GM23248 (cell line): ENCODE data around the gene CDR2. TPM values are rescaled to one million over a fixed set of nuclear protein-coding genes. Genes with fewer than 3 reads are reported as not detected.

Experiments used
- DNase-seq: peaks from one replicate; pipeline ENCODE4 v3.0.0-alpha.2; 2015
- H2AFZ ChIP-seq: fragments of 200-600 bp; sonication (generic); 2 replicates; pipeline ENCODE4 v1.6.1; 2016; ENCODE audit warnings: antibody characterized with exemption
- H3F3A ChIP-seq: fragments of 200-600 bp; sonication (generic); 2 replicates; pipeline ENCODE4 v1.6.1; 2016; ENCODE audit warnings: mild to moderate bottlenecking, antibody characterized with exemption, mixed run types; ENCODE audit not compliant: insufficient read depth
- H3K27ac ChIP-seq: fragments of 200-600 bp; sonication (generic); 2 replicates; pipeline ENCODE4 v1.5.1; 2016; ENCODE audit warnings: mild to moderate bottlenecking
- H3K27me3 ChIP-seq: fragments of 200-600 bp; sonication (generic); replicated peaks from 2 replicates; pipeline ENCODE4 v1.6.1; 2016; ENCODE audit warnings: mild to moderate bottlenecking; ENCODE audit not compliant: insufficient read depth
- H3K36me3 ChIP-seq: fragments of 200-600 bp; sonication (generic); 2 replicates; pipeline ENCODE4 v1.6.1; 2016; ENCODE audit warnings: low read depth, mild to moderate bottlenecking
- H3K4me1 ChIP-seq: fragments of 200-600 bp; sonication (generic); 2 replicates; pipeline ENCODE4 v1.6.1; 2016; ENCODE audit warnings: mild to moderate bottlenecking; ENCODE audit not compliant: insufficient read depth
- H3K4me2 ChIP-seq: fragments of 200-600 bp; sonication (generic); one replicate; pipeline ENCODE4 v1.6.1; 2016; ENCODE audit warnings: mild to moderate bottlenecking; ENCODE audit not compliant: unreplicated experiment
- H3K4me3 ChIP-seq: fragments of 200-600 bp; sonication (generic); 2 replicates; pipeline ENCODE4 v1.5.1; 2016; ENCODE audit warnings: mild to moderate bottlenecking
- H3K79me2 ChIP-seq: fragments of 200-600 bp; sonication (generic); 2 replicates; pipeline ENCODE4 v1.6.1; 2016; ENCODE audit warnings: mild to moderate bottlenecking; ENCODE audit not compliant: insufficient read depth
- H3K9ac ChIP-seq: fragments of 200-600 bp; sonication (generic); 2 replicates; pipeline ENCODE4 v1.6.1; 2016; ENCODE audit warnings: mild to moderate bottlenecking
- H3K9me2 ChIP-seq: fragments of 200-600 bp; sonication (generic); 2 replicates; pipeline ENCODE4 v1.6.1; 2016; ENCODE audit warnings: mixed run types, mild to moderate bottlenecking, moderate library complexity; ENCODE audit not compliant: insufficient read depth
- H3K9me3 ChIP-seq: fragments of 200-600 bp; sonication (generic); one replicate; pipeline ENCODE4 v1.6.1; 2017; ENCODE audit warnings: low read depth
- H4K20me1 ChIP-seq: fragments of 200-600 bp; sonication (generic); 2 replicates; pipeline ENCODE4 v1.6.0; 2016; ENCODE audit not compliant: insufficient read depth
- EZH2 ChIP-seq: fragments of 200-600 bp; sonication (generic); IDR thresholded peaks from 2 replicates; pipeline ENCODE4 v1.6.1; 2018; ENCODE audit warnings: antibody characterized with exemption, mild to moderate bottlenecking; ENCODE audit not compliant: insufficient read depth, poor library complexity, severe bottlenecking
- EZH2phosphoT487 ChIP-seq: fragments of 200-600 bp; sonication (generic); IDR thresholded peaks from 2 replicates; pipeline ENCODE4 v1.6.1; 2018; ENCODE audit warnings: antibody characterized with exemption, moderate library complexity, mild to moderate bottlenecking, low read depth; ENCODE audit not compliant: insufficient read depth
- WGBS, 2 experiments: methylation state at CpG; one replicate each; pipeline ENCODE4 v1.1.6; 2015 to 2017; ENCODE audit warnings: low lambda C conversion rate in 2 of 2, low coverage in 1 of 2; ENCODE audit errors: missing lambda C conversion rate in 2 of 2; 5-methylcytosine and 5-hydroxymethylcytosine counted together
- in situ Hi-C: fragments of 300-500 bp; cut with MboI; formaldehyde crosslinking; loops from 2 replicates; pipeline ENCODE4 v1.15.0; 2020
- polyA plus RNA-seq: library from polyadenylated mRNA; unstranded; fragments of >200 nt; fragmentation: Nextera tagmentation; extraction: Ambion mirVana; gene quantifications from 2 replicates; pipeline ENCODE4 v1.2.1, GENCODE V29; 2016
- total RNA-seq: library from RNA; depleted of rRNA; stranded (reverse); fragments of >200 nt; shearing (Covaris generic); gene quantifications from 2 replicates; pipeline ENCODE4 v1.2.3, GENCODE V29; 2014

CDR2 gene
- total and polyA plus RNA-seq, 2 experiments from 2014 or later, result 25.1 to 45.6 TPM

GRCh38 chr16:22358000-22358399, 16.4 kb downstream of the CDR2 start:
- Histone ChIP-seq H3K9me2 (no peaks in the 10 kb centered on the region), H3K27ac (0 out of 2 replicates have a peak overlapping the region, but pooled peaks have one; percentile 2), H4K20me1 (0 out of 2 replicates have a peak, but pooled peaks cover 5% of the 10 kb centered on the region), H3K9ac (no peak overlapping the region), H3K9me3 (no peaks in the 10 kb centered on the region), H3K4me1 (peaks cover 36% of the 10 kb centered on the region), H3K4me2 (no peak overlapping the region), H3K79me2 (peaks cover 91% of the 10 kb centered on the region), H2AFZ (no peak overlapping the region), H3K36me3 (peaks cover 33% of the 10 kb centered on the region), H3K27me3 (no peaks in the 10 kb centered on the region), H3K4me3 (no peak overlapping the region), H3F3A (peaks cover 39% of the 10 kb centered on the region)
- in situ Hi-C loops, result no loop called here
- no peak for DNase-seq
- TF ChIP-seq EZH2phosphoT487 (no peak), EZH2 (no peak)
- 100% methylated on average over 1 of the region's 1 CpG for WGBS, 2 experiments

GRCh38 chr16:22357635-22357971, 16.8 kb downstream of the CDR2 start:
- Histone ChIP-seq H3K27ac (no peak overlapping the region), H3K36me3 (peaks cover 29% of the 10 kb centered on the region), H2AFZ (no peak overlapping the region), H3K79me2 (peaks cover 90% of the 10 kb centered on the region), H3K9ac (no peak overlapping the region), H3F3A (peaks cover 43% of the 10 kb centered on the region), H3K27me3 (no peaks in the 10 kb centered on the region), H3K9me2 (no peaks in the 10 kb centered on the region), H4K20me1 (0 out of 2 replicates have a peak, but pooled peaks cover 5% of the 10 kb centered on the region), H3K4me2 (no peak overlapping the region), H3K4me1 (peaks cover 40% of the 10 kb centered on the region), H3K4me3 (no peak overlapping the region), H3K9me3 (no peaks in the 10 kb centered on the region)
- no peak for DNase-seq
- 100% methylated on average over 1 of the region's 1 CpG for WGBS, 2 experiments
- in situ Hi-C loops, result no loop called here
- TF ChIP-seq EZH2phosphoT487 (no peak), EZH2 (no peak)

- peaks cover 24% of the 10 kb centered on the region for H3K36me3 ChIP-seq
- H3K9me3 ChIP-seq, result no peaks in the 10 kb centered on the region
- H3K4me1 ChIP-seq, result peaks cover 46% of the 10 kb centered on the region
- WGBS, 2 experiments, result 98 to 99% methylated on average over 7 of the region's 7 CpGs
- H3K9ac ChIP-seq, result no peak overlapping the region
- no peak overlapping the region for H2AFZ ChIP-seq
- in situ Hi-C loops, result no loop called here
- H3K4me2 ChIP-seq, result no peak overlapping the region
- H3F3A ChIP-seq, result peaks cover 48% of the 10 kb centered on the region
- no peaks in the 10 kb centered on the region for H3K9me2 ChIP-seq
- H4K20me1 ChIP-seq, result 0 out of 2 replicates have a peak, but pooled peaks cover 5% of the 10 kb centered on the region
- H3K79me2 ChIP-seq, result peaks cover 90% of the 10 kb centered on the region
- no peak for DNase-seq
- no peak overlapping the region for H3K27ac ChIP-seq
- TF ChIP-seq EZH2phosphoT487 (no peak), EZH2 (no peak)
- no peak overlapping the region for H3K4me3 ChIP-seq
- H3K27me3 ChIP-seq, result no peaks in the 10 kb centered on the region
These were observed 17.3 kb downstream of the CDR2 start for GRCh38 chr16:22356930-22357634.

GRCh38 chr16:22355487-22355908, 18.9 kb downstream of the CDR2 start:
- no peak for TF ChIP-seq EZH2
- TF ChIP-seq EZH2phosphoT487, result no peak
- DNase-seq, result peak; percentile 20
- no peak overlapping the region for H3K9ac ChIP-seq
- H3K4me2 ChIP-seq, result no peak overlapping the region
- peaks cover 64% of the 10 kb centered on the region for H3F3A ChIP-seq
- in situ Hi-C loops, result no loop called here
- 0 out of 2 replicates have a peak, but pooled peaks cover 4% of the 10 kb centered on the region for H4K20me1 ChIP-seq
- no peaks in the 10 kb centered on the region for H3K27me3 ChIP-seq
- H2AFZ ChIP-seq, result no peak overlapping the region
- peaks cover 52% of the 10 kb centered on the region for H3K4me1 ChIP-seq
- H3K27ac ChIP-seq, result no peak overlapping the region
- no peaks in the 10 kb centered on the region for H3K9me2 ChIP-seq
- H3K79me2 ChIP-seq, result peaks cover 90% of the 10 kb centered on the region
- no peaks in the 10 kb centered on the region for H3K9me3 ChIP-seq
- no peak overlapping the region for H3K4me3 ChIP-seq
- peaks cover 28% of the 10 kb centered on the region; the same call in 1 of the 2 replicates for H3K36me3 ChIP-seq
